ENCODE measurements around the gene DICER1.

DNA sequence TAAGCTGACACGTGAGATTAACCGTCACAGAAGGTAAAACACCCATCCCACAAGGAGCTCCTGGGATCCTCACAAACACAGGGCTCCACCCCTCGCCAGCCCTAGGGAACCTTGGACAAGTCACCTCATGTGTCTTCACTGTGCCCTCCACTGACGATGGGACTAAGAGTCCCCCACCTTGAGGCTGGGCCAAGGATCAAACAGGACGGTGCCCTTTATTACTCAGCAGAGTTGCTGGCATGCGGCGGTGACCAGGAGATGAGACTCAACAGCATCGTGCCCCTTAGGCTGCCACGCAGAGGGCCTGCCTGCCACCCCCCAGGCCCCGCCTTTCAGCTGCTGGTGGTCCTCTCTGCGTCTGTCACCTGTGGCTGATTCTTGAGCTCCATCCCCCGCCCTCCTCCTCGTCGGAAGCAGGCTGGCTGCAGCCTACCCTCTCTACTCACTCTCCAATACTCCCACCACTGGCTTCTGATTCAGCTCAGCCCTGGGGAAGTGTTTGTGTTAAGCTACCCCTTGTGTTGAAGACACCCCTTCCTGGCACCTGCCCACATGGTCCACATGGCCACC is 105.2 kb downstream of the DICER1 start:
- TF ChIP-seq, protein P1, sequence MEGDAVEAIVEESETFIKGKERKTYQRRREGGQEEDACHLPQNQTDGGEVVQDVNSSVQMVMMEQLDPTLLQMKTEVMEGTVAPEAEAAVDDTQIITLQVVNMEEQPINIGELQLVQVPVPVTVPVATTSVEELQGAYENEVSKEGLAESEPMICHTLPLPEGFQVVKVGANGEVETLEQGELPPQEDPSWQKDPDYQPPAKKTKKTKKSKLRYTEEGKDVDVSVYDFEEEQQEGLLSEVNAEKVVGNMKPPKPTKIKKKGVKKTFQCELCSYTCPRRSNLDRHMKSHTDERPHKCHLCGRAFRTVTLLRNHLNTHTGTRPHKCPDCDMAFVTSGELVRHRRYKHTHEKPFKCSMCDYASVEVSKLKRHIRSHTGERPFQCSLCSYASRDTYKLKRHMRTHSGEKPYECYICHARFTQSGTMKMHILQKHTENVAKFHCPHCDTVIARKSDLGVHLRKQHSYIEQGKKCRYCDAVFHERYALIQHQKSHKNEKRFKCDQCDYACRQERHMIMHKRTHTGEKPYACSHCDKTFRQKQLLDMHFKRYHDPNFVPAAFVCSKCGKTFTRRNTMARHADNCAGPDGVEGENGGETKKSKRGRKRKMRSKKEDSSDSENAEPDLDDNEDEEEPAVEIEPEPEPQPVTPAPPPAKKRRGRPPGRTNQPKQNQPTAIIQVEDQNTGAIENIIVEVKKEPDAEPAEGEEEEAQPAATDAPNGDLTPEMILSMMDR (IDR thresholded peaks at IDR 0.05): no peak
- TF ChIP-seq POLR2A (IDR thresholded peaks at IDR 0.05; ENCODE audit: low read length) (no peak), RAD21 (conservative IDR thresholded peaks at IDR 0.05 in 1 of 2, IDR thresholded peaks at IDR 0.05 in 1 of 2) (no peak), RNF2 (IDR thresholded peaks at IDR 0.05; ENCODE audit: borderline replicate concordance, low read depth) (no peak), RCOR1 (IDR thresholded peaks at IDR 0.05; ENCODE audit: low read depth, low read length) (no peak), NPAS2 (CRISPR knock-in tag; IDR thresholded peaks at IDR 0.05; ENCODE audit: borderline replicate concordance) (no peak), MAFK (IDR thresholded peaks at IDR 0.05; ENCODE audit: partially characterized antibody) (no peak), JUNB (IDR thresholded peaks at IDR 0.05) (no peak)
- TF ChIP-seq, protein P2, sequence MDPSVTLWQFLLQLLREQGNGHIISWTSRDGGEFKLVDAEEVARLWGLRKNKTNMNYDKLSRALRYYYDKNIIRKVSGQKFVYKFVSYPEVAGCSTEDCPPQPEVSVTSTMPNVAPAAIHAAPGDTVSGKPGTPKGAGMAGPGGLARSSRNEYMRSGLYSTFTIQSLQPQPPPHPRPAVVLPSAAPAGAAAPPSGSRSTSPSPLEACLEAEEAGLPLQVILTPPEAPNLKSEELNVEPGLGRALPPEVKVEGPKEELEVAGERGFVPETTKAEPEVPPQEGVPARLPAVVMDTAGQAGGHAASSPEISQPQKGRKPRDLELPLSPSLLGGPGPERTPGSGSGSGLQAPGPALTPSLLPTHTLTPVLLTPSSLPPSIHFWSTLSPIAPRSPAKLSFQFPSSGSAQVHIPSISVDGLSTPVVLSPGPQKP (IDR thresholded peaks at IDR 0.05; ENCODE audit: low read depth, low read length): no peak
- TF ChIP-seq, protein P3, sequence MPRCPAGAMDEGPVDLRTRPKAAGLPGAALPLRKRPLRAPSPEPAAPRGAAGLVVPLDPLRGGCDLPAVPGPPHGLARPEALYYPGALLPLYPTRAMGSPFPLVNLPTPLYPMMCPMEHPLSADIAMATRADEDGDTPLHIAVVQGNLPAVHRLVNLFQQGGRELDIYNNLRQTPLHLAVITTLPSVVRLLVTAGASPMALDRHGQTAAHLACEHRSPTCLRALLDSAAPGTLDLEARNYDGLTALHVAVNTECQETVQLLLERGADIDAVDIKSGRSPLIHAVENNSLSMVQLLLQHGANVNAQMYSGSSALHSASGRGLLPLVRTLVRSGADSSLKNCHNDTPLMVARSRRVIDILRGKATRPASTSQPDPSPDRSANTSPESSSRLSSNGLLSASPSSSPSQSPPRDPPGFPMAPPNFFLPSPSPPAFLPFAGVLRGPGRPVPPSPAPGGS (IDR thresholded peaks at IDR 0.05): no peak

Data from A549 (cell line).